ENCODE data around the gene FFAR3. TPM values are rescaled to one million over a fixed set of nuclear protein-coding genes. Genes with fewer than 3 reads are reported as not detected.
A peak's percentile ranks its signal among the peaks of the same experiment; 100 is the strongest.

FFAR3 gene
- total RNA-seq, 1 donor from 2014 or later: 0.16 TPM

DNA sequence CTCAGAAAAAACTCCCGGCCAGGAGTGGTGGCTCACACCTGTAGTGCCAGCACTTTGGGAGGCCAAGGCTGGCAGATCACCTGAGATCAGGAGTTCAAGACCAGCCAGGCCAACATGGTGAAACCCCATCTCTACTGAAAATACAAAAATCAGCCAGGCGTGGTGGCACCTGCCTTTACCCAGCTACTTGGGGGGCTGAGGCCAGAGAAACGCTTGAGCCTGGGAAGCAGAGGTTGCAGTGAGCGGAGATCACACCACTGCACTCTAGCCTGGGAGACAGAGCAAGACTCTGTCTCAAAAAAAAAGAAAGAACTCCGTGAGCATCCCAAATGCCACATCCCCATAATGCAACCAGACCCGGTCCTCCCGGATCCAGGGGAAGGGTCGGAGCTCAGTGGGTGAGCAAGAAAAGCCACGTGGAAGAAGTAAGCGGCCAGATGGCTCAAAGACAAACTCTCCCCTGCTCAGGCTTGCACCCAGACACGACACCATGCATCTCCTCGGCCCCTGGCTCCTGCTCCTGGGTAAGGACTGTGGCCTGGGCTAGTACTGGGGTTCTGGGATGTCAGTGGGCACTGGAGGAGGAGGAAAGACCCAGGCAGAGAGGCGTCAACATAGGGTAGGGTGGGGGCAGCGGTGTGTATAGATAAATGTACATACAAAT lies 26.6 kb upstream of the FFAR3 start:
- POLR2A ChIA-PET: interaction anchor here (1.1 to 17.7 kb wide), 14 partner anchors 10 to 316 kb away, joined by 3 to 645 read pairs (median 16); partner anchors contain the start of genes COX6B1, FFAR1, HAMP and USF2
- ATAC-seq (ENCODE audit: low read depth): no peak
- H3K4me1 Mint-ChIP-seq: peaks cover 86% of the 10 kb centered on the region

DNA sequence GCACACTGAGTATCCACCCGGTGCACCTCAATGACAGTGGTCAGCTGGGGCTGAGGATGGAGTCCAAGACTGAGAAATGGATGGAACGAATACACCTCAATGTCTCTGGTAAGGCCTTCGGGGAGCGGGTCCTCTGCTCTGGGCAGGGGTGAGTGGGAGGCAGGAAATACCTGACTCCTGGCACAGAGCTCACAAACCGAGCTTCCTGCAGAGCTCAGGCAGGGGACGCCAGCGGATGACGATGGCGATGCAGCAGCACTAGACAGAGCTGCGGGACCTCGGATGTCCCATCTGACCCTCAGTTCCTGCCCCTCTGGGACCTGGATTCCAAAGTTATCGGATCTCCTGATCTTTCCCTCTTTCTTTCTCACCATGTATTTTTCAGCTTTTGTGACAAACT lies 25.4 kb upstream of the FFAR3 start:
- intact Hi-C loops (cut with micrococcal nuclease): loop anchor here (5.0 to 10.0 kb wide), 2 partner anchors 36 to 572 kb away; partner anchors contain the start of genes HCST, NFKBID and TYROBP
- H3K9me3 Mint-ChIP-seq: no peaks in the 10 kb centered on the region
- DNase-seq: no peak
- POLR2A ChIA-PET: interaction anchor here (0.5 to 17.7 kb wide), 14 partner anchors 9 to 568 kb away, joined by 3 to 645 read pairs (median 12); partner anchors contain the start of genes FFAR1, HAMP and USF2
- H3K27ac Mint-ChIP-seq: peak overlapping the region; percentile 95
- peaks cover 87% of the 10 kb centered on the region for H3K4me1 Mint-ChIP-seq
- H3K36me3 Mint-ChIP-seq (ENCODE audit: low read depth): peaks cover 84% of the 10 kb centered on the region
- TF ChIP-seq, protein P1, sequence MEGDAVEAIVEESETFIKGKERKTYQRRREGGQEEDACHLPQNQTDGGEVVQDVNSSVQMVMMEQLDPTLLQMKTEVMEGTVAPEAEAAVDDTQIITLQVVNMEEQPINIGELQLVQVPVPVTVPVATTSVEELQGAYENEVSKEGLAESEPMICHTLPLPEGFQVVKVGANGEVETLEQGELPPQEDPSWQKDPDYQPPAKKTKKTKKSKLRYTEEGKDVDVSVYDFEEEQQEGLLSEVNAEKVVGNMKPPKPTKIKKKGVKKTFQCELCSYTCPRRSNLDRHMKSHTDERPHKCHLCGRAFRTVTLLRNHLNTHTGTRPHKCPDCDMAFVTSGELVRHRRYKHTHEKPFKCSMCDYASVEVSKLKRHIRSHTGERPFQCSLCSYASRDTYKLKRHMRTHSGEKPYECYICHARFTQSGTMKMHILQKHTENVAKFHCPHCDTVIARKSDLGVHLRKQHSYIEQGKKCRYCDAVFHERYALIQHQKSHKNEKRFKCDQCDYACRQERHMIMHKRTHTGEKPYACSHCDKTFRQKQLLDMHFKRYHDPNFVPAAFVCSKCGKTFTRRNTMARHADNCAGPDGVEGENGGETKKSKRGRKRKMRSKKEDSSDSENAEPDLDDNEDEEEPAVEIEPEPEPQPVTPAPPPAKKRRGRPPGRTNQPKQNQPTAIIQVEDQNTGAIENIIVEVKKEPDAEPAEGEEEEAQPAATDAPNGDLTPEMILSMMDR (IDR thresholded peaks at IDR 0.05): no peak
- ATAC-seq (ENCODE audit: low read depth): peak; percentile 10
- H3K27me3 Mint-ChIP-seq: no peaks in the 10 kb centered on the region
- H3K4me3 Mint-ChIP-seq: peak overlapping the region; percentile 90
- CTCF ChIA-PET: interaction anchor here (0.8 to 4.5 kb wide), 8 partner anchors 9 to 139 kb away, joined by 3 to 37 read pairs (median 6); partner anchors contain the start of gene FFAR1

More for the DNA sequence above, 26.6 kb upstream of the FFAR3 start:
- H3K36me3 Mint-ChIP-seq (ENCODE audit: low read depth): peaks cover 73% of the 10 kb centered on the region
- no peaks in the 10 kb centered on the region for H3K9me3 Mint-ChIP-seq
- DNase-seq: no peak
- CTCF ChIA-PET: interaction anchor here (1.8 to 4.5 kb wide), 3 partner anchors 12 to 17 kb away, joined by 7 to 37 read pairs (median 10); partner anchors contain the start of gene FFAR1
- no peaks in the 10 kb centered on the region for H3K27me3 Mint-ChIP-seq
- peak overlapping the region; percentile 94 for H3K27ac Mint-ChIP-seq
- intact Hi-C loops (cut with micrococcal nuclease): loop anchor here (5.0 to 10.0 kb wide), 2 partner anchors 34 to 573 kb away; partner anchors contain the start of genes HCST, NFKBID and TYROBP
- H3K4me3 Mint-ChIP-seq: peak overlapping the region; percentile 90
- TF ChIP-seq, protein P1 (IDR thresholded peaks at IDR 0.05): no peak

DNA sequence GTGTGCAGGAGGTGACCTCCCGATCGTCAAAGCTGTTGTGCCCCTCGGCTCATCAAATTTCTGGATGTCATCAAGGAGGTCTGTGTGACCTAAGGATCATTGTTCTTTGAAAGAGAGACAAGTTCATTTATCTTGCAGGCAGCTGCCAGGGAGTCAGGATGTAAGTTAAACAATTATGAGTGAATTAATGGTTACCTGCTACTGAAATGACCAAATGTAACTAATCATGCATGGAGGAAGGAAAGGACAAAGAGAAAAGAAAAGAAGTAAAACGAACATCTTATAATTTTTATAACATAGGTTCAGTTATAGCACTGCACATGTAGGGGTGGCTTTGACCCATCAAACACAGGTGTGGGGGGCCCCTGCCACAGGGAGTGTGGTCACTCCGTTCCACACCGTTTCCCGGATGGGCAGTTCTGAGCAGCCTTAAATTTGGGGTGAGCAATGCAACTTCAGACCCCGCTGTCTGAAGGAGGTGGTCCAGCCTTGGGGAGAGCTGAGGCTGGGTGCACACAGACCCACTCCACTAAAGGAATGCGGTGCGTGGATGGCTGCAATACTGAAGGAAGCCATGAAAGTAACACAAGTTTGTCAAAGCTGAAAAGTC lies 24.0 kb upstream of the FFAR3 start:
- intact Hi-C loops (cut with micrococcal nuclease): loop anchor here (5.0 to 10.0 kb wide), 2 partner anchors 37 to 571 kb away; partner anchors contain the start of genes HCST, NFKBID and TYROBP
- ChIA-PET CTCF (interaction anchor here (0.7 to 4.5 kb wide), 6 partner anchors 12 to 65 kb away, joined by 3 to 37 read pairs (median 4); partner anchors contain the start of gene FFAR1), POLR2A (interaction anchor here (0.6 to 17.7 kb wide), 12 partner anchors 8 to 408 kb away, joined by 3 to 645 read pairs (median 6); partner anchors contain the start of genes FFAR1, HAMP and USF2)
- DNase-seq (no peak), ATAC-seq (ENCODE audit: low read depth) (no peak)
- Mint-ChIP-seq H3K4me1 (peaks cover 83% of the 10 kb centered on the region), H3K27ac (peak overlapping the region; percentile 95), H3K4me3 (peak overlapping the region; percentile 90), H3K27me3 (no peaks in the 10 kb centered on the region), H3K36me3 (ENCODE audit: low read depth) (peaks cover 92% of the 10 kb centered on the region), H3K9me3 (no peaks in the 10 kb centered on the region)
- TF ChIP-seq, protein P1 (IDR thresholded peaks at IDR 0.05): no peak

DNA sequence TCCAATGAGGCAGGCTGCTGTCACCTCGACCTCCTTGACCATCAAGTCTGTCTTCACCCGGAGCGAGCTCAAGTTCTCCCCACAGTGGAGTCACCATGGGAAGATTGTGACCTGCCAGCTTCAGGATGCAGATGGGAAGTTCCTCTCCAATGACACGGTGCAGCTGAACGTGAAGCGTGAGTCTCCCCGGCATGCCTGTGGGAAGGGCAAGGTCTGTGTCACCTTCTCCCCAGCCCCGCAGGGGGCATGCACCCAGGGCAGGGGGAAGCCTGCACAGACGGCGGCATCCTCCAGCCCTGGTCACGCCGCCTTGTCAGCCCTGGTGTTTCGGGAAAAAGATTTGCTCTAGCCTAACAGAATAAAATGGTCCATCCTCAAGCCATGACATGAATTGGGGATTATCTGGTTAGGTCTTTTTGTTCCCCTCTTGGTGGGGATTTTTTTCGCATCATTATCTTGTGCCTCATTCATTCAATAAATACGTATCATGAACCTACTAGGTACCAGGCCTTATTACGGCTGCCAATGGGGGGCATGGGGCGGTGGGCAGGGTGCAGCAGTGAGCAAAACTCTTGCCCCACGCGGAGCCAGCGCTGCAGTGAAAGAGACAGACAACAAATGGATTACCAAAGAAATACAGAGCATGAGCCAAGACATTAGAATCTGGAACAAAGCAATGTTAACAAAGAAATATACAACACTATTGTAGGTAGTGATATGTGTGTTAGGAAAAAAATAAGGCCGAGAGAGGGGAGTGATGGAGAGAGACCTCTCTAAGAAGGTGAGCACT lies 21.9 kb upstream of the FFAR3 start:
- ChIA-PET POLR2A (interaction anchor here (0.7 to 17.7 kb wide), 11 partner anchors 11 to 270 kb away, joined by 3 to 645 read pairs (median 3); partner anchors contain the start of gene FFAR1), CTCF (interaction anchor here (1.4 kb wide), 1 partner anchor 11 kb away, joined by 5 read pairs; the partner anchor contains the start of gene FFAR1)
- Mint-ChIP-seq H3K4me1 (peaks cover 85% of the 10 kb centered on the region), H3K27ac (peak overlapping the region; percentile 95), H3K36me3 (ENCODE audit: low read depth) (peaks cover 95% of the 10 kb centered on the region), H3K9me3 (no peaks in the 10 kb centered on the region), H3K27me3 (no peaks in the 10 kb centered on the region), H3K4me3 (peak overlapping the region; percentile 61)
- TF ChIP-seq, protein P1 (IDR thresholded peaks at IDR 0.05): no peak
- intact Hi-C loops (cut with micrococcal nuclease): loop anchor here (10.0 kb wide), 1 partner anchor 568 kb away; the partner anchor contains the start of genes HCST, NFKBID and TYROBP
- ATAC-seq (ENCODE audit: low read depth): no peak
- DNase-seq: no peak
